Activated naive CD4-positive, alpha-beta T cell treated with anti-CD3 and anti-CD28 coated beads, Interleukin-2, amount 10 ng/mL, durations not matched to agents 7 days and 5 days (primary cell): ENCODE measurements around the gene LOXL4.

ENCODE experiments used
- CTCF ChIA-PET: fragments of 350-600 bp; sonication (Branson Sonifier 250); formaldehyde crosslinking; loops from one replicate; lab custom pipeline; 2021; ENCODE audit warnings: antibody characterized with exemption; lab: Charles Lee
- DNase-seq: peaks from one replicate; pipeline ENCODE4 v3.0.0-alpha.2; 2020
- H3K27ac Mint-ChIP-seq: one replicate; pipeline ENCODE4 v1.8.0; 2021; ENCODE audit warnings: mild to moderate bottlenecking, moderate library complexity, mixed read lengths
- H3K27me3 Mint-ChIP-seq: one replicate; pipeline ENCODE4 v1.8.0; 2021; ENCODE audit warnings: mild to moderate bottlenecking, mixed read lengths
- H3K36me3 Mint-ChIP-seq: one replicate; pipeline ENCODE4 v1.8.0; 2021; ENCODE audit warnings: mixed read lengths
- H3K4me1 Mint-ChIP-seq: one replicate; pipeline ENCODE4 v1.8.0; 2021; ENCODE audit warnings: mixed read lengths
- H3K4me3 Mint-ChIP-seq: one replicate; pipeline ENCODE4 v1.8.0; 2021; ENCODE audit warnings: mild to moderate bottlenecking, moderate library complexity, mixed read lengths
- H3K9me3 Mint-ChIP-seq: one replicate; pipeline ENCODE4 v1.8.0; 2021; ENCODE audit warnings: mixed read lengths

The LOXL4 gene

DNA sequence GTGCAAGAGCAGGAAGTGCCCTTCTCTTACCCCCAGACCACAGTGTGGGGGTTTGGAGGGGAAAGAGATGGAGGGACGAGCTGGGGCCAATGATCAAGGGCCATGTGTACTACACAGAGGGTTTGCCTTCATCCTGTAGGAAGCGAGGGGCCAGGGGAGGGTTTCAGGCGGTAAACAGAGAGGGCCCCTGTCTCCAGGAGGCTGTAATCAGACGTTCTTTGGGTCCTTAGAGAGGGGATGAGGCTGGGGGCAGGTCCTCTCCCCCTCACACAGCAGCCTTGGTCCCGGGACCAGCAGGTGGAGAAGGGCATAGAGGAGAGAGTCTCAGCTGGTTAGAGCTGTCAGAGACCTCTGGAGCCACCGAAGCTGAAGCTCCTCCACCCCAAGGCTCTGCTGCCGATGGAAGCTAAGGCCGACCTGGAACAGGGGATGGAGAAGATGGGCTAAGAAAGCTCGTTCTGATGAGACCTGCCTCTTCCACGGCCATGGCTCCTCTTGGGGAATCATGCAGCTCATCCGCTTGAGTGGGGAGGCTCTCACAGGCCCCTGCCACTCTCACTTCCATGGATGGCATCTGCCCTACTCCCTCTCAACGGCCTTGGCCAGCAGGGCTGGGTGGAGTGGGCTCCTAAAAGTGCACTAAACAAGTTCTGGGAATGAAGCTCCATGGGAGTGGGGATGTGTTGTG, 3.5 kb downstream of the LOXL4 start:
- Mint-ChIP-seq H3K4me1 (peaks cover 2% of the 10 kb centered on the region), H3K27ac (no peak overlapping the region), H3K27me3 (peaks cover 44% of the 10 kb centered on the region), H3K36me3 (no peaks in the 10 kb centered on the region), H3K4me3 (no peak overlapping the region), H3K9me3 (no peaks in the 10 kb centered on the region)
- CTCF ChIA-PET: interaction anchor here (1.6 kb wide), 1 partner anchor 17 kb away, joined by 4 read pairs; no protein-coding TSS in a partner anchor
- no peak for DNase-seq

DNA sequence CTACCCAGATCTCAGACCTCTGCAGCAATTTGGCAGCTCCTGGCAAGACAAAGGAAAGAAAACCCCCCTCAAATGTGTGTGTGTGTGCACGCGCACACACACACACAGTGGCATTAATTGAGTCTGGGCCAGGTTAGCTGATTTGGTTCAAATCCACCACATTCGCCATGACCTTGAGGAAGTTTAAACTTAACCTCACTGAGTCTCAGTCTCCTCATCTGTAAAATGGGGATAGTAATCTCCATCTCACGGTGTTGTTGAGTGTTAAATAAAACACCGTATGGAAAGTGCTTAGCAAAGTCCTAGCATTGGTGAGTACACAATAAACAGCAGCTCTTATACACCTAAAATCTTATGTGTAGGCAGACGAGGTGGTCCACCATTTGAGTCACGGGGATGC, 4.9 kb downstream of the LOXL4 start:
- Mint-ChIP-seq H3K27ac (no peak overlapping the region), H3K9me3 (no peaks in the 10 kb centered on the region), H3K36me3 (no peaks in the 10 kb centered on the region), H3K27me3 (peaks cover 29% of the 10 kb centered on the region), H3K4me3 (no peak overlapping the region), H3K4me1 (no peaks in the 10 kb centered on the region)
- DNase-seq: no peak
- CTCF ChIA-PET: interaction anchor here (1.0 to 1.6 kb wide), 2 partner anchors 9 to 16 kb away, joined by 4 read pairs; no protein-coding TSS in a partner anchor

DNA sequence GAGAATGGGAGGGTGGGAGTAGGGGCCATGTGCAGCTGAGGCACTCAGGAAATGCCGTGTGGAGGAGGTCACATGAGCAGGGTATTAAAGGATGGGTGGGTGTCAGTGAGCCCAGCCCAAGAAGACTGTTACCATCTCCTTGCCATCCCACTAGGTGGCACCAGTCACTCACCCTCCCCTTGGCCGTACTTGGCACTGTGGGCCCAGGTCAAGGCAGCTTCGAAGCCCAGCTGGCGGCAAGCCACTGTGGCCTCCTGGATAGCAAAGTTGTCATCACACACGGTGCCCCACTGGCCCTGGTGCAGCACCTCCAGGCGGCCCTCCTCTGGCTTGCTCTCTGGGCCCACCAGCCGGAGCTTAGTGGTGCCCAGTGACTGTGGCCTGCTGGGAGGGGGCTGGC, 5.4 kb downstream of the LOXL4 start:
- Mint-ChIP-seq H3K4me1 (no peaks in the 10 kb centered on the region), H3K9me3 (no peaks in the 10 kb centered on the region), H3K27me3 (peaks cover 25% of the 10 kb centered on the region), H3K4me3 (no peak overlapping the region), H3K36me3 (no peaks in the 10 kb centered on the region), H3K27ac (no peak overlapping the region)
- DNase-seq: no peak
- CTCF ChIA-PET: interaction anchor here (1.0 kb wide), 1 partner anchor 9 kb away, joined by 4 read pairs; no protein-coding TSS in a partner anchor

DNA sequence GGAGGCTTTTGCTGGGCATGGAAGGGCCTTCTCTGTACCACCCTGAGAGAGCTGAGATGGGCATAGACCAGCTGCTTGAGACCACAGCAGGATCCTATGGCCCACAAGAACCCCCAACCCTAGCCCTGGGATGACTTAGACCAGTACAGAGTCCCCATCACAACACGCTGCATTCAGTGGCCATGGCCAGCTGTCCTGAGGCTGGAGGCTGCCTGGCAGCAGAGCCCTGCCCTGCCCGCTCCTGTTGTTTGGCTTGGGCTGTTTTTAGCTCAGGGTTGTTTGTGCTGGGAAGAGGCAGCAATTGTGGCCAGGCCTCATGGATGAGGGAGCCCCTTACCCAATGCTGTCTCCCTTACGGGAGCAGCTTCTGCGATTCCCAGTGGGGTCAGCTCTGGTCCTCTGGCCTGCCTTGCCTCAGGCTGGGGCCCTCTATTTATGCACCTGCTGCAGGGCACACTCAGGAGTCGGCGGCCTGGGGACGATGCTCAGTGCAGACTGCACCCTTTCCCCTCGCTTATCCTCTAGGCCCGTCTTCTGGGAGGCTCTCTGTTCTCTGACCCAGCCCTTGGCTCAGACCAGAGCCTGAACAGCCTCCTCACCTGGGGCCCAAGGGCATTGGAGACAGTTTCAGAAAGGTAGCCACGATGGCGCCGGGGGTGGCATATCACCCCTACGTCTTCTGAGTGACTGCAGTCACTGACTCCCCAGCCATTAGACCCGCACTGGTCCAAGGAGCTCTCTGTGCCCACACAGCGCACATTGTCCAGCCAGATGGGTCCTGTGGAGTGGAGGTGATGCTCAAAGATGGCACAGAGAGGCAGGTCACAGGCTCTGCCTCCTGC, 6.3 kb downstream of the LOXL4 start:
- no peaks in the 10 kb centered on the region for H3K36me3 Mint-ChIP-seq
- no peak overlapping the region for H3K4me3 Mint-ChIP-seq
- no peak overlapping the region for H3K27ac Mint-ChIP-seq
- DNase-seq: no peak
- peaks cover 16% of the 10 kb centered on the region for H3K27me3 Mint-ChIP-seq
- no peaks in the 10 kb centered on the region for H3K4me1 Mint-ChIP-seq
- no peaks in the 10 kb centered on the region for H3K9me3 Mint-ChIP-seq
- CTCF ChIA-PET: no interaction called here

DNA sequence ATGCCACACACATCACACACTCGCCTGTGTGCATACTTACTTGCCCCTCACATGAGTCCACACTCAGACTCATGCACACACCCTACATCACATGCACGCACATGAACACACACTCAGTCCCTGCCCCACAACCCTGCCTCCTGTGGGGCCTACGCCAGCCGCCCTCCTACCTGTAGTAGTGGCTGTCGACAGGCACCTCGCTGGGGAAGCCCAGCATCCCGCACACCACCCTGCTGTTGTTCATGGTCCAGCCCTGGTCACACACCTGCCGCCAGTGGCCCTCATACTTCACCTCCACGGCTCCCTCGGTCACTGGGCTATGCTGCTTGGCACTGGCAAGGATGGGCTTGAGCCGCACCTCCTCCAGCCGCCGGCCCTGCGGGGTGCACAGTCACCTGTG, 7.2 kb downstream of the LOXL4 start:
- CTCF ChIA-PET: no interaction called here
- DNase-seq: no peak

DNA sequence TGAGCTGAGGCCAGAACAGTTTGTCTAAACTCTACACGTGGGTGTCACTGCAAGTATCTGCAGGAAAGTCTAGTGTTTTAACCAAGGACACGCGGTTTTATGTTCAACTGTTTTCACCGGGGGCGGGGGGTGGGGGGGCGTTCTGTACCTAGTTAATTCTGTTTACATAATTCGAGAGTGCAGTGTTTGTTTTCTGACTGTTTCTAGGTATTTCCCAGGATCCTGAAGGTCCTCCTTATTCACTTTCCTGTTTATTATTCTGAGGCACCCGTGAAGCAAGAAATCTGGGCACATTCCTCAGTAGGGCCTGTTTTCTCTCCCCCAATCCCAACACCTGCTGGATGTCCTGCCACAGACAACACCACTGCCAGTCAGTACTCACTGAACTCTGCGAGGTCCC, 7.6 kb downstream of the LOXL4 start:
- H3K27ac Mint-ChIP-seq: no peak overlapping the region
- no peaks in the 10 kb centered on the region for H3K36me3 Mint-ChIP-seq
- H3K27me3 Mint-ChIP-seq: peaks cover 5% of the 10 kb centered on the region
- H3K4me1 Mint-ChIP-seq: no peaks in the 10 kb centered on the region
- no peaks in the 10 kb centered on the region for H3K9me3 Mint-ChIP-seq
- no peak for DNase-seq
- CTCF ChIA-PET: no interaction called here
- no peak overlapping the region for H3K4me3 Mint-ChIP-seq

More for the DNA sequence above, 7.2 kb downstream of the LOXL4 start:
- Mint-ChIP-seq H3K4me1 (no peaks in the 10 kb centered on the region), H3K4me3 (no peak overlapping the region), H3K27ac (no peak overlapping the region), H3K27me3 (peaks cover 7% of the 10 kb centered on the region), H3K36me3 (no peaks in the 10 kb centered on the region), H3K9me3 (no peaks in the 10 kb centered on the region)

DNA sequence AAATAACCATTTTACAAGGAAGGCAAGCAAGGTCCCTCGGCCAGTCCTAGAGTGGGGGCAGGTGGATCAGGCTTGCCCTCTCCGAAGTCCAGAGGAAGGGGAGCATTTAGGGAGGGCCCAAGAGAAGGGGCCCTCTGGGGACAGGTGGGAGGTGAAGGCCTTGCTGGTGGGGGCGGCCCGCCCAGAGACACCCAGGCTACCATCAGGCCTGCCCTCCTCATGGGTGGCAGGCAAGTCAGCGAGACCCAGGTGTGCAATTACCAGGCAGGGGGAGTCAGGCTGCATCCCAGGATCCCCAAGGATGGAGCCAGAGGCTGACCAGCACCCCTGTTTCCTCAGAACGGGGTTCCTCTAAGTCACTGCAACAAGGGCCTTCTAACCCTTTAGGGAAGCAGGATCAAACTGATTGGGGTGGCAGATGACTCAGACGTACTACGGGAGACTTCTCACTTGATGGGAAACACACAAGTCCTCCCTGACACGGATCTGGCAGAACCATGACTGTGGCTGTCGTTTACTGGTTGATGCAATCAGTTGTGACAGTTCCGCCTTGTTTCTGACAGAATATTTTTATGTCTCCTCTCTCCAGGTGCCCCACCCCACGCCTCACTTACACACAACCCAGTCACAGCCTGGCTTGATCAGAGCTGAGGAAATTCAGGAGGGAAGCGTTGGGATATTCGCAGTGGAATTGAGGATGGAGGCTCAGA, 8.2 kb downstream of the LOXL4 start:
- CTCF ChIA-PET: no interaction called here
- Mint-ChIP-seq H3K4me1 (no peaks in the 10 kb centered on the region), H3K36me3 (no peaks in the 10 kb centered on the region), H3K4me3 (no peak overlapping the region), H3K9me3 (no peaks in the 10 kb centered on the region), H3K27me3 (peaks cover under 1% of the 10 kb centered on the region), H3K27ac (no peak overlapping the region)
- DNase-seq: no peak

DNA sequence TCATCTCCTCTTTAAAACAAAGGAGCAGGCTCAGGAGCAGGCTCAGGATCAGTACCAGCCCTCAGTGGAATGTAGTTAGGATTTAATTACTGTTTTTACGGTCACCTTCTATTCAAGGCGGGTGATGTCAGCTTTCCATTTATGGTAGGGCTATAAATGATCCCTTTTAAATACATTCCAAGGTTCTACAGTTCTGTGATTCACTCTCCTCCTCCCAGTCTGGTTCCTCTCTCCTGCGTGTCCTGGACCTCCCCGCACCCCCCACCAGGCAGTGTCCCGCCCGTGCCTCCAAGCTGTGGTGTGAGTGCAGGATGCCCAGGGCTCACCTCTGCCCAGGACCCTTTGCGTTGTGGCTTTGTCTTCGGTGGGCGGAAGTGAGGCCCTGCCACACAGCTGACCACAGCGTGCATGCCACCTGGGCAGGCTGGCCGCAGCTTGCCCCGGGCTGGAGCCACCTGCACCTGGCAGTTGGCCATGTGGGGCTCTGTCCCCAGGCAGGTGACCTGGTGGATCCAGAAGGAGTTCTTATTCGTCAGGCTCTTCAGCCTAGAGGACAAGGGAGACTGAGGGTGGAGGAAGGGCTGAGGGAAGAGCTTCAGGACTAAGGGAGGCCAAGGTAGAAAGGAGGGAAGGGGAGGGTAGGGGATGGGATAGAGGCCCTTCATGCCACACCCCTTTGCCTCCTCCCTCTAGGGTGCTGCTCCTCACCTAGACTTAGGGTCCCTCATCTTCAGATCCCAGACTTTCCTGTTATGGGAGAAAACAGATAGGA, 9.1 kb downstream of the LOXL4 start:
- no peak for DNase-seq
- no peaks in the 10 kb centered on the region for H3K4me1 Mint-ChIP-seq
- no peaks in the 10 kb centered on the region for H3K36me3 Mint-ChIP-seq
- H3K9me3 Mint-ChIP-seq: no peaks in the 10 kb centered on the region
- CTCF ChIA-PET: interaction anchor here (0.6 kb wide), 1 partner anchor 1143 kb away, joined by 4 read pairs; no protein-coding TSS in a partner anchor
- no peak overlapping the region for H3K4me3 Mint-ChIP-seq
- H3K27me3 Mint-ChIP-seq: no peaks in the 10 kb centered on the region
- no peak overlapping the region for H3K27ac Mint-ChIP-seq

DNA sequence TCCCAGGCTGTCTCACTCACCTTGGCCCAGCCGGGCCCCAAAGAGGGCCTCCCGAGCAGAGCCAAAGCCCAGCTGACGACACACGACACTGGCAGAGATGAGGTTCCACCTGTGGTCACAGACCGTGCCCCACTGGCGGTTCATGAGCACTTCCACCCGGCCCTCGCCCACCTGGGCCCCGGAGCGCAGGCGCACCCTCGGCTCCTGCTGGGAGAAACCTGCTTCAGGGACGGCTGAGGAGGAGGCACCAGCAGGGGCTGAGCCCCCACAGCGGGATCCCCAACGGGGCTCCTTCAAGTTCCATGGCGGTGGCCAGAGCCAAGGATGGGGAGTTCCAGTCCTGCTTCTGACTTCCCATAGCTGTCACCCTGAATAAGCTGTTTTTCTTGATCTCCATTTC, 10.0 kb downstream of the LOXL4 start:
- CTCF ChIA-PET: interaction anchor here (0.6 kb wide), 1 partner anchor 1144 kb away, joined by 4 read pairs; no protein-coding TSS in a partner anchor
- no peak overlapping the region for H3K27ac Mint-ChIP-seq
- no peaks in the 10 kb centered on the region for H3K4me1 Mint-ChIP-seq
- no peaks in the 10 kb centered on the region for H3K27me3 Mint-ChIP-seq
- H3K36me3 Mint-ChIP-seq: no peaks in the 10 kb centered on the region
- DNase-seq: no peak
- no peak overlapping the region for H3K4me3 Mint-ChIP-seq
- no peaks in the 10 kb centered on the region for H3K9me3 Mint-ChIP-seq

DNA sequence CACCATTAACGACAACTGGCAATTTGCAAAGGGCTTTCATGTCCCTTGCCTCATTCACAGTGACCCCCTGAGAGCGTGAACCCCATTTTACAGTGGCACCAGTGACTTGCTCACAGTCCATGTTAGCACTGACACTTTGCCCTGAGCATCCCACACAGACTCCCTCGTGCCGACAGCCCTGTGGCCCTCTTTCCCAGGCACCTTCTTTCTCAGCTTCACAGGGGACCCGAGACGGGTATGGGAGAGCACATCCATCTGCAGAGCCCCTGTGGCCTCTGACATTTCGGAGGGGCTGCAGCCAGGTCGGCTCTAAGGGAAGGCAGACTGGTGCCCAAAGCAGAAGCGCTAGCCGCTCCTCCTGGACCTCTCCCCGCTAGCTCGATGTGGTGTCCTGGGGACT, 10.8 kb downstream of the LOXL4 start:
- Mint-ChIP-seq H3K27me3 (no peaks in the 10 kb centered on the region), H3K36me3 (no peaks in the 10 kb centered on the region), H3K4me1 (no peaks in the 10 kb centered on the region), H3K27ac (no peak overlapping the region), H3K9me3 (no peaks in the 10 kb centered on the region), H3K4me3 (no peak overlapping the region)
- CTCF ChIA-PET: no interaction called here
- DNase-seq: no peak

DNA sequence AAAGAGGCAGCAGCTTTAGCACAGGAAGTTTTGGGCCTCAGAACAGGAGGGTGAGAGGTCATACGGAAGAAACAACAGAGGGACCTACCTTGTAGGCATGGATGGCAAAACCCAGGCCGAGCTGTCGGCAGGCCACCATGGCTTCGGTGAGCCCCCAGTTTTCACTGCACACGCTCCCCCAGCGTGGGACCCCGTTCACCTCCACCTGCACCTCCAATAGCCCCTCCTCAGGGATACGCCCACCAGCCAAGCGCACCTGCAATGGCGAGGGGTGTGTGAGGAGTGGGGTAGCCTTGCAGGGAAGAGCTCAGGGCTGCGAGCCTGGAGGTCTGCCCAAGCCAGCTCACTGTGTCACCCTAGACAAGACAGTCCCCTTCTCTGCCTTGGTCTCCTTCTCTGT, 11.3 kb downstream of the LOXL4 start:
- Mint-ChIP-seq H3K27ac (no peak overlapping the region), H3K36me3 (no peaks in the 10 kb centered on the region), H3K9me3 (no peaks in the 10 kb centered on the region), H3K27me3 (no peaks in the 10 kb centered on the region), H3K4me1 (no peaks in the 10 kb centered on the region), H3K4me3 (no peak overlapping the region)
- CTCF ChIA-PET: interaction anchor here (0.6 kb wide), 1 partner anchor 138 kb away, joined by 3 read pairs; no protein-coding TSS in a partner anchor
- DNase-seq: no peak

DNA sequence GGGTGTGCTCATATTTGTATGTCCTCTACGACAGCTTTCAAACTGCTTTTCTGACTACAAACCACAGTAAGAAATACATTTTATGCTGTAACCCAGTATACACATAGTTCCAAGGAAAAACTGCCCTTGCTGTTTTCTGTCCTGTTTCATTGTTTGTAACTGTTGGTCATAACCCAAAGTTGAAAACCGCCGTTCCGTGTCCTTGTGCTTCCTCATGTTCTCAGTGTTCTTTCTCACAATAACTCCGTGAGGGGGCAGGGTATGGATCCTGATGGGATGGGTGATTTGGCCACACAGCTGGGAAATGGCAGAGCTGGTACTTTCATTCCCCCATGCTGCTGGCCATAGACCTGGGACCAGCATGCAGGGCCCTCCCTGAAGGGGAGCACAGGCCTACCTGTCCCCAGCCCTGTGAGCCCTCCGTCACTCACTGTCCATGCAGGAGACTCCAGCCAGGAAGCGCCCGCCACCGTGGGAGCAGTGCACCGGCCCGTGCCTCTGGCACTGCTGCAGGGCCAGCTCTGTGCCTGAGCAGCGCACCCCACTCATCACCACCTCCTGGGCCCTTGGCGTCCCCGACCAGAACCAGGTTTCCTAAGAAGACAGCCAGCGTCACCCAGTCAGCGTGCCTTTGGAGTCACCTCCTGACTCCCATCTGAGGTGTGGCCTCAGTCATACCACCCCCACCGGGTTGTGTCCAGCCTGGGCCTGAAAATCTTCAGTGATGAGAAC, 12.7 kb downstream of the LOXL4 start:
- CTCF ChIA-PET: no interaction called here
- Mint-ChIP-seq H3K4me3 (no peak overlapping the region), H3K27me3 (no peaks in the 10 kb centered on the region), H3K27ac (no peak overlapping the region), H3K4me1 (no peaks in the 10 kb centered on the region), H3K36me3 (no peaks in the 10 kb centered on the region), H3K9me3 (no peaks in the 10 kb centered on the region)
- no peak for DNase-seq
